RPMI7951 (cell line): ENCODE results near the gene C20orf204. TPM values are rescaled to one million over a fixed set of nuclear protein-coding genes. Genes with fewer than 3 reads are reported as not detected.

Experiments used
- DNase-seq: peaks from one replicate; pipeline ENCODE4 v3.0.0-alpha.2; 2012; ENCODE audit warnings: low read depth
- total RNA-seq: library from RNA; depleted of rRNA; stranded (reverse); fragments of >200 nt; shearing (Covaris generic); gene quantifications from 2 replicates; pipeline ENCODE4 v1.2.3, GENCODE V29; 2014

Gene C20orf204
- total RNA-seq, 1 experiment from 2014 or later, result 0.36 TPM

DNA sequence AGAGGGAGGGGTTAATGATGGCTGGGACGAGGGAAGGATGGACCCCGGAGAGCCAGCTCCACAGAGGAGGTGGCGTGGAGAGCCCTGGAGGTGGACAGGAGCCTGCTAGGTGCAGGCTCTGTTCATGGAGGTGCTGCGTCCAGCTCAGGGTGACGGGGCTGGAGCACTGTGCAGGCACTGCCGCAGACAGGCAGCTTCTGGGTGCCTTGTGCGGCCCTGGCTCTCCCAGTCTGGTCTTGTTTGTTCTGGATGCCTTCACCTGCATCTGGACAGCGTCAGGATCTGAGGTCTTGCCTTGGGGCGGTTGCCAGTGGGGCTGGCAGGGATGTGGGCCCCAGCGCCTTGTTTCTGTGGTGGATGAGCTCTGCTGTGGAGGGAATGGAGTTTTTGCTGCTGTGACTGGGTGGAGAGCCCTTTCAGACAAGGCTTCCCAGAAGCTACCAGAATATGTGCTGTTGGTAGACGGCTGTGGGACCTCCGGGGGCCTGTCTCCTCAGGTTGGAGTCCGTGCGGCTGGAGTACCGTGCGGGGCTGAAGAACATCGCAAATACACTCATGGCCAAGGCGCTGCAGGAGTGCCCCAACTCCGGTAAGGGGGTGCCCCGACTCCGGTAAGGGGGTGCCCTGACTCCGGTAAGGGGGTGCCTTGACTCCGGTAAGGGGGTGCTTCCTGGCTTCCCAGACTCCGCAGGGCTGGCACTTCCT, 7.8 kb upstream of the C20orf204 start:
- no peak for DNase-seq

- DNase-seq, result no peak
Measured at GRCh38 chr20:64029293-64030117, 6.5 kb upstream of the C20orf204 start.

GRCh38 chr20:64030371-64031134, 5.4 kb upstream of the C20orf204 start:
- DNase-seq, result no peak

DNA sequence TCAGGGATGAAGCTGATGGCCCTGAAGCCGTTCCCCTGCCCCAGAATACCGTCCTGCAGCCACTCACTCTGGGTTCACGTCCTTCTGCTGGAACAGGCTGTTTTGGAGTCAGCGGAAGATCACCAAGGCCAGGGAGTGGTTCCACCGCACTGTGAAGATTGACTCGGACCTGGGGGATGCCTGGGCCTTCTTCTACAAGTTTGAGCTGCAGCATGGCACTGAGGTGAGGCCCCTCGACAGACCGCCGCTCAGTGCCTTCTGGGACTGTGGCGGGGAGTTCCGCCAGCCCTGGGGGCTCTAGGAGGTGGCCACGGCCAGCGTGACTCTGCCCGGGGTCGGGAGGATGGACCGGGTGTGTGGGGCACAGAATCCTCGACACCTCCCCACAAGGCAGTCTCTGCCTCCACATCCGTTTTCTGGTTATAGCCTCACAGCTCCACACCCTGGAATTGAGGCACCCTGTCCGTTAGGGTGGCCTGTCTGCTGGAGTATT, 4.1 kb upstream of the C20orf204 start:
- no peak for DNase-seq

- no peak for DNase-seq
Measured at GRCh38 chr20:64032706-64033624, 3.0 kb upstream of the C20orf204 start.

GRCh38 chr20:64033981-64034493, 1.9 kb upstream of the C20orf204 start:
- peak; percentile 35 for DNase-seq

- no peak for DNase-seq
Measured at GRCh38 chr20:64035066-64035932, 683 bp upstream of the C20orf204 start.

DNA sequence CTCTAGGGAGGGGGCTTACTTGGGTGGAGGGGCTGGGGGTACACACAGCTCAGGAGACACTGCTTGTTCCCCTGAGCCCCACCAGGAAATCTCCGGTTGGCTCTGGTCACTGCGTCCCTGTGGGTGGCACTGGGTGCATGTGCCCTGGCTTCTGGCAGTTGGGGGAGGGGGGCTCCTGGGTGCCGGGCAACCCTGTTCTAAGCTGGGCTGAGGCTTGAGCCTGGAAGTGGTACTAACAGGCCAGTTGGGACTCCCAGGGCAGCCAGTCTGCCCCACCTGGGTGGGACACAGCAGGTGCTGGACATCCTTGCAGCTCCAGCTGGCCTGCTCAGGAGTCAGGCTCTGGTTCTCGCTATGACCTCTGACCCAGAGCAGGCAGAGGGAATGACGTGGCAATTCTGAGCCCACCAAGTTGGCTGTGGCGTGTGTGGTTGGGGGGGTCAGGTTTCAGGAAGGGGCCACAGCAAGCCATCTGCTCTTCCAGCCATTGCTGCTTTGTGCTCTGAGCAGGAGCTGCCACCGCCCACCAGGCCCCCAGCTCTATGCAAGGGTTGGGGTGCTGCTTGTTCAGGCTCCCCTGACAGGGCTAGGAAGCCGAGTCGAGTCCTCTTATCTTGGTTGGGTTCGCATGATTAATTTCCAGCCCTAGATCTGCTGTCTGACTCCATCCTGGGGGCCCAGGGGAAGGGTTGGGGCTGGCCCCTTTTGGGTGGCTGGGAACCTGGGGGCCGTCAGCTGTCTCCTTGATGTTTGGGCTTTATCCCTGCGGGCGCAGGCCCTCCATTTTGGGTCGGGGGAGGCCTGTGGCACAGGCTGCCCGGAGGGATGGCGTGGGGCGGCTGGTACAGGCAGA, 590 bp downstream of the C20orf204 start:
- no peak for DNase-seq

DNA sequence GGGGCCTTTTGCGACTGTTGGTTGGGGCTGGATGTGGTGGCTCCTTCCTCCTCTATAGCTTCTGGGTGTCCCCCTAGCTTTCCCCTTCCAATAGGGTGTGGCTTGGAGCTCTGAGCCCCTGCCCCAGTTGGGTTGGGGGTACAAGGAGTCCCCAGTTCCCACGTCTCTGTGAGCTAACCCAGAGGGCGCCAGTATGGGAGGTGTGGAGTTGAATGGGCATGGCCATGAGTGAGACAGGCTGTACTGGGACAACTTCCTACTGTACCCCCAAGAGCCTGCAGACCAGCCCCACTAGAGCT, 1.2 kb downstream of the C20orf204 start:
- no peak for DNase-seq

- no peak for DNase-seq
Measured at GRCh38 chr20:64037498-64038213, 1.7 kb downstream of the C20orf204 start.

DNA sequence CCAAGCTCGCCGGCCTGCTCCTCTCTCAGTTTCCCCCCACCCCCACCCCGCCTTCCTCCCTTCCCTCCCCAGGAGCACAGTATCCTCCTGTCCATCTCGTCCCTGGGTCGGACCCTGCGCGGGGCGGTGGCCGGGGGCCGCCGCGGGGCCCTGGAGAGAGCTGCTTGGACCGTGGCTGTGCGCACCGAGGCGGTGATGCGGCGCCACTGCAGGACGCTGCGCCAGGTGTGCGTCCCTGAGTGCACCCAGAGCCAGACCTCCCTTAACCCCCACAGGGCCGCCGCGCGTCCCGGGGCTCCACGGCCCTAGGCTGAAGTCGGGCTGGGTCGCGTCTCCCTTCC, 2.2 kb downstream of the C20orf204 start:
- DNase-seq, result no peak

GRCh38 chr20:64038565-64039292, 2.7 kb downstream of the C20orf204 start:
- peak; percentile 75 for DNase-seq

DNA sequence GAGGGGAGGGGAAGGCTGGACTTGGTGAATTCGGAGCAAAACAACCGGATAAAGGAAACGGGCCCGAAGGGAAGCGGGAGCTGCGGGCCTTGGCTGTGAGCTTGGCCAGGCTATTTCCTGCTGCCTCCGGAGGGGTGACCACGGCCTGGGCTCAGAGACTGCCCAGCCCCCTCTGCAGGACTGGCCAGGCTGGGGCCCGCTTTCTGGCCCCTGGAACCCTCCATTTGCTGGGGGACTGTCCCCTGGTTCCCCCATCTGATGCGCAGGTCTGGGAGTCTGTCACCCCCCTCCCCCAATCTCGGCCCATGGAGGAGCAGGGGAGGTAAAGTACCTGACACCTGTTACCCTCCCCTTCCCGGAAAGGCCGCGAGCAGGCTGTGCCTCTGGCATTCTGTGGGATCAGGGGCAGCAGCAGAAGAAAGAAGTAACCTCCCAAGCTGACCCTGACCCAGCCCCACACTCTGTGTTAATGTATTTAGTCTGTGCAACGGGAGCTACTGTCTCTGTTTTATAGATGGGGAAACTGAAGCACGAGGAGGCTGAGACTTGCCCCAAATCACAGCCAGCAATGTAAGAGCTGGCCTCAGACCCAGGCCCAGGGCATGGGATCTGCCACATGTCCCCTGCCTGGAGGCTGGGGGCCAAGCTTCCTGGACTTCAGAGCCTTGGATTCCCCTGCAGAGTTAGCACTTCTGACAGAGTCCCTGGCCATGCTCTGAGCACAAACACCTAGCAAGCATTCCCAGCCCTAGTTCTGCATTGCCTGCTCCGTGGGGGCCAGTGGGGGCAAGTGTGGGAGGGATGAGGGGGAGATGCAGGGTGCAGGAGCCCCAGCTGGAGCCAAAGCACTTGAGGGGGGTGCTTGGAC, 3.5 kb downstream of the C20orf204 start:
- DNase-seq, result no peak

DNA sequence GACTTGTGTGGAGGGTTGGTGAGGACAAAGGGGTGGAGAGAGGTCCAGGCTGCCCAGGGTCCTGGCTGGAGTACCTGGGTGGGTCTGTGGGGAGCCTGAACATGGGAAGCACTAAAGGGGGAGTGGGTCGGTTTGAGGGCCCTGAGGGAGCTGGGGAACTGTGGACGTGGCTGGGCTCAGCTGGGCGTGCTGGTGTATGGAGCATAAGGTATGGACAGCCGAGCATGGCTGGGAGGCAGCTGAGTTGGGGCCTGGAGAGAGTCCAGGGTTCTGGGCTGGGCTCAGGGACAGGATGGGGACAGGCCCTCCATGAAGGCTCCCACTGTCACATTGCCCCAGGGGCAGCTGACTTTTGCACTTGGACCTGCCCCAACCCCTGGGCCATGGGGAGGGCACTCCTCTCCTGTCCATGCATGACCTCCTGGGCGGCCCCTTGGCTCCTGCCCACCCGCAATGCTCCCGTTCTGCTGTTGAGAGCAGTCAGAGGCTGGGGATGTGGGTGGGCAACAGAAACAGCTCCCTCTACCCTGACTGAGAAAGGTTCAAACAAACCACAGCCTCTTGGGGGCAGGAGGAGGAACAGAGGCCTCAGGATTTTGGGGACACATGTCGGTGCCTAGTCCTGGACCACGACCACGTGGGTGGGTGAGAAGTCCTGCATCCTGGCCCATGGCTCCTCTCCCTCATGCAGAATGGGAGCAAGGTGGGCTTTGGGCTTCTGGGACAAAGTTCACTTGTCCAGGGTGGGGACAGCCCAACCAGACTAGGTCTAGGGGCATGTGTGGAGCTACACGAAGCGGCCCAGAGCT, 4.5 kb downstream of the C20orf204 start:
- DNase-seq, result no peak

- DNase-seq, result no peak
Measured at GRCh38 chr20:64041040-64041780, 5.2 kb downstream of the C20orf204 start.

DNA sequence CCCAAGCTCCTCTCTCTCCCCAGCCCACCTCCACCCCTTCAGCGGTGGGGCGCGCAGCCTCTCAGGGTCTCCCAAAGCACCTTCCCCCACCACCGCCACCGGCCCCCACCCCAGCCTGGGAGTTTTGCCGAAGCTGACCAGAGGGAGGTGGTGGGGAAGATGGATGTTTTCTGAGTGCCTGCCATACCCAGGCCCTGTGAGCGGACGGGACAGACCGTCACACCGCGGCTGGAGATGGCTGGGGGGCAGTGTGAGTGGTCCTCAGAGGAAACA, 5.7 kb downstream of the C20orf204 start:
- no peak for DNase-seq
